HG03064 (cell line): ENCODE measurements around the gene CBL.

Experiments
- ATAC-seq: cut with Tn5 transposase; IDR thresholded peaks from one replicate; pipeline ENCODE4 v1.9.1; 2021; ENCODE audit warnings: low read depth; ENCODE audit not compliant: unreplicated experiment

Gene CBL

GRCh38 chr11:119305556-119306372, 99.6 kb downstream of the CBL start:
- no peak for ATAC-seq

DNA sequence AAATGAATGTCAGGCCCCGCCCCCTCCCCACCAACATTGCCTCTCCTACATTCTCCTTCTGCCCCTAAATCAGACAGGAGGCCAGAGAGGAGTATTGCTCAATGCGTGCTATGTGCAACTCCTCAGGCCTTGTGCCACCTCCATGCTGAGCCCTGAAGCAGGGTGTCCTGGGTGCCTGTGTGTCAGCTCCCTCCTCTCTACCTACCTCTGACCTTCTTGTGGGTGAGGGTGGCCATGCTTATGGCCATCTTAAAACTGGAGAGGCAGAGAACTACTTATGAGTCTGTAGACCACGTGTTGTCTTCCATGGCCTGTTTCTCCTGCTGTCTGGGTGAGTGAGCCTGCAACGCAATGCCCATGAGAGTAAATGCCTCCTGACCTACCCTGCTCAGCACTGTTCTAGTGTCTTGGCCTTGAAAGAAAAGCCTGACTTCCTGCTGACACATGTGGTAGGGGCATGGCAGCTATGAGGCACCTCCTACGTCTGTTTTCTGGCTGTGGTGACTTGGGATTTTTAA, 100.3 kb downstream of the CBL start:
- no peak for ATAC-seq

DNA sequence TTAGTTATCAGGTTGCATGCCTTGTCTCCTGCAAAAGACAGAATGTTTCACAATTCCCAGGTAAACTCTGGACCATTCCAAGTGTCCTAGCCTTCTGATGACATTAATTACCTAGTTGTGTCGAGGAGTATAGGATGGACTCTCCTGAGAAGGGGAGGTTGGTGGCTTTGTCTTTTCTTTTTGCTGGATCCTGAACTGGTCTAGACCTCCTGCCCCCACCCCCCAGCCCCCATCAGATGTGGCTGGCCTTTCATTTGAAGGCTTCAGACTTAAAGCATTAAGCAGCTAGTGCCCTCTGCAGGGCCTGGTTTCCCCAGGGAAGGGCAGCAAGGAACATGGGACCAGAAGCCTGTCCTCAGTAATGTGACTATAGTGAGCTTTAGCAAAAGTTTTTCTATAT, 101.1 kb downstream of the CBL start:
- no peak for ATAC-seq

GRCh38 chr11:119307974-119308373, 101.8 kb downstream of the CBL start:
- ATAC-seq = no peak

GRCh38 chr11:119309411-119309810, 103.3 kb downstream of the CBL start:
- no peak for ATAC-seq

- no peak for ATAC-seq
Observed at GRCh38 chr11:119309953-119310681, 104.0 kb downstream of the CBL start.

GRCh38 chr11:119310682-119311052, 104.5 kb downstream of the CBL start:
- ATAC-seq = no peak

- no peak for ATAC-seq
Observed at GRCh38 chr11:119314726-119315125, 108.6 kb downstream of the CBL start.

DNA sequence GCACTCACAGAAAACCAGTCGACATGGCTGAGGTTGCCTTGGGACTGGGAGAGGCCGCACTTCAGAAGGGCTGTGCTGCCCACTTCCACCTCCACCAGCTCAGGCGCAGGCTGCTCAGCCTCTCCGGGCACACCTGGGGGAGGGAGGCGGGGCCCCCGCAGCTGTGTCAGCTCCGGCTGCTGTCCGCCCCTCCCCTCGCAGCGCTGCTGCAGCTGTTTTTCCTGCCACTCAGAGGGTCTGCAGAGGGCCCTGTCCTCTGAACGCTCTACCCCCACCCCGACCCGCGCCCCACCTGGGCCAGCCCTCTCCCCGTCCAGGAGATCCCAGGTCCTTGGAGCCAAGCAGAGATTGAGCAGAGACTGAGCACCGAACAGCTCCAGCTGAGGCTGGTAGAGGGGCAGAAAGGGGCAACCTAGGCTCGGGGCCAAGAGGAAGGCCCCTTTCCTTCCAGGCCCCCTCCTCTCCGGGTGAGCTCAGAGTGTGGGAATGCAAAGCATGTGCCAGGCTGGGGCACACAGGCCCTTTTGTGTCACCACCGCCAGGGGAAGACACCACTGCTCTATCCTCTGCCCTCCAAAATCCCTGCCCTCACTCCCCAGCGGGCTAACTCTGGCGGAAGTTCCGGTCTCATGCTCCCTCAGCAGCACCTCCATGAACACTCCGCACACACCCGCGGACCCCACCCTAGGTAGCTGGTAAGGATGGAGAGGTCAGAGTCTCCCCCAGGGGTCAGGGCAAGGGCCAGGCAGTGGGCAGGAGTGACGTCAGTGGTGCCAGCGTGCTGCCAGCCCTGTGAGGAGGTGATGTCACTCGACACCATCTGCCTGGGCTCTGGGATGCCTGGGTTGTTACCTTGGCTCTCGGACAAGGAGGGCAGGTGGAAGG, 109.2 kb downstream of the CBL start:
- ATAC-seq = no peak

GRCh38 chr11:119316016-119316728, 110.0 kb downstream of the CBL start:
- no peak for ATAC-seq

- no peak for ATAC-seq
Observed at GRCh38 chr11:119316729-119317591, 110.8 kb downstream of the CBL start, which contains the start of gene MCAM. Gene MCAM (minus strand): TSS chr11:119317130. CDS start chr11:119317101, 29 bp downstream.

DNA sequence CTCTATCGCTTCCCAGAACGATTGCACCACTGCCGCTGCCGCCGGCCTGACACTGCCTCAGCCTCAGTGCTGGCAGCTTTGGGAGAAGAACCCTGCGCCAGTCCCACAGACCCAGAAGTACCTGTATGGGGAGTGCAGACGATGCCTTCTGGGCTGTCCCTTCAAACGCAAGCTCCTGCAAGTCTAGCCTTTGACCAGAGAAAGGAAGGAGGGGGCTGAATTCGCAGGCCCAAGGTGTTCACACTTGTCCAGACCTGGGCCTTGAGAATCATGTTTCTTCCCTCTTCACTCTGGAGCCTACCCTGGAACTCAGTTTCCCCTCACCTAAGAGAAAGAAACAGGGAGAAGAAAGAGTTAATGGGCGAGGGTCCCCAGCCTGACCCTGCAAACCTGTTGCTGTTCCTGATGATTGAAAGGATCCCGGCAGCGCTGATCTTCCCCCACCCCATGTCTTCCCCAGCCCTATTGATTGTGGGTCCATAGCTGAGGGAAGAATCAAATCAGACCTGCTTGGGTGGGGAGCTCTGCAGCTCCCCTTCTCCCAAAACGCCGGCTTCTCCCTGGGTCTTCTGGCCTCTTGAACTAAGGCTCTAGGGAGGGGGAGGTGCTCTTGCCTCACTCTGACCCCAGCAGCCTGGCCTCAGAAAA, 111.6 kb downstream of the CBL start:
- no peak for ATAC-seq

- ATAC-seq = no peak
Observed at GRCh38 chr11:119318240-119319135, 112.3 kb downstream of the CBL start.

DNA sequence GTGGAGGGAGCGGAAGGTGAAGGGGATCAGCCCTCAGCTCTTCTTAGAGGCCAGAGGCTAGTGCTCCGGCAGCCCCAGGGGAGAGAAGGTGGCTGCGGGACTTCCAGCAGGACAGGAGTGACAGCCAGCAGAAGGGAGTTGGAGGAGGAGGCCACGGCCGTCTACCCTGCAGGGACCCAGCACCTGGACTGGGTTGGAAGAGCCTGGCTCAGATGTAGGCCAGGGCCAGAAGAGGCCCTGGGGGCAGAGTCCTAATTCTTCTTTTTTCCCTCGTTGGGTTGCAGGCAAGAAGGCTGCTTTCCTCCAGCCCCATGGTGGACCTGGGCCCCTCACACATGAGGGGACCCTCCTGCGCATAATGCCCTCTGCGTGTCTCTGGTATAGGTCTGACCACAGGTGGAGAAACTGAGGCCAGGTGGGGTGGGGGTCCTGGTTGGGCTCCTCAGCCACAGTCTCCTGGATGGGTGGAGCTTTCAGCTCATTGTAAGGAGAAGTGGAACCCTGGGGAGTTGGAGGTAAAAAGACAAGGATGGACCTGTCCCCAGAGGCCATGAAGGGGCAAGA, 113.1 kb downstream of the CBL start:
- no peak for ATAC-seq

DNA sequence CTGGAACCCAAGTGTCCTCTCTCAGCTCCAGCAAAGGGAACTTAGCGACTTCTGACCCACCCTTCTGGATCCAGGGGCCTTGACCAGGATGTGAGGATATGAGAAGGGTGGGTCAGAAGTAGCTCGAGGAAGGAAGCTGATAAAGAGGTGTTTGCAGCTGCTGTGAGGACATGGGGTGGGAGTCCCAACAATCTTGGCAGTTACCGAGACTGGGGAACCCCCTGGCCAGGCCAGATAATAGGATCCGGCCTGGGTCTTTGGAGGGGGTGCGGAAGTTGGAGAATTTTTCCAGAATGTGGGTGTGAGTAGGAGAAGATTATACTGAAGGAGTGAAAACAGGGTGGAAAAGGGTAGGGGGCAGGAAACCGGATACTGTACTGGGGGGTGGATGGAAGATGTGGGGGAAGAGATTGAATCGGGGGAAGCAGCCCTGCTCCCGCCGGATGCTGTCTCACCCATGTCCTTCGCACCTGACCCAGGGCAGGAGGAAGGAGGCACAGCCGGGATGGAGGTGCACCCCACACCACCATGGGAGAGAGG, 113.6 kb downstream of the CBL start:
- no peak for ATAC-seq

DNA sequence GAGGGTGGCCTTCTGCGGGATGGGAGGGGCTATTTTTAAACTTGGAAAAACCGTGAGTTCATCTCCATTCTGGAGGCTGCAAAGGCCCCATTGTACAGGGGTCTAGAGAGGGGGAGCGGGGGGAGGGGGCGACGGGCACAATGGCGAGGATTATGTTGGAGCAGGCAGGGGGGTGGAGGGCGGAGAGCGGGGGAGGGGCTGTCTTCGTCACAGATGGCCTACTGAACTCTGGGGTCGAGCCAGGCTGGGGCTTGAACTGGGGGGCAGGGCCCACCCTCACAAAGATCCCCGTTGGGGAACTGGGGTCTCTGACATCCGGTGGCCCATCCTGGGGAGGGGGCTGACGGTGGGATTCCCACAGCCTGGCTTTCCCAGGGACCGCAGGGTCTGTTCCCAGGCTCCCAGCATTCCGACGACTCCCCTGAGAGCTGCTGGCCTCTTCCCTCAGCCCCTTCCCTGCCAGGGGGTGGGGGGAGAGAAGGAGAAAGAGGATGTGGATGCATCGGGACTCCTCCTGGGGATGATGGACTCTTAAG, 114.2 kb downstream of the CBL start:
- ATAC-seq = no peak
